Keratinocyte (primary cell): ENCODE data around the gene FBXO45.

Experiments used
- CTCF ChIP-seq, 3 experiments: IDR thresholded peaks in 1 of 3; conservative IDR thresholded peaks in 1 of 3; optimal IDR thresholded peaks in 1 of 3; 2 replicates in 2 of 3; 3 replicates in 1 of 3; pipeline versions ENCODE3 to v1.5.1; 2011; ENCODE audit warnings: low read length in 3 of 3, mild to moderate bottlenecking in 3 of 3, moderate library complexity in 2 of 3, control low read depth in 1 of 3, inconsistent platforms in 1 of 3; ENCODE audit not compliant: insufficient read depth in 2 of 3; ENCODE audit errors: extremely low read depth in 1 of 3
- EZH2 ChIP-seq: IDR thresholded peaks from one replicate; pipeline ENCODE4 v1.6.1; 2012; ENCODE audit warnings: inconsistent platforms, mild to moderate bottlenecking, low read length, moderate library complexity

GRCh38 chr3:196621611-196622010, 53.2 kb downstream of the FBXO45 start:
- TF ChIP-seq CTCF (optimal IDR thresholded peaks at IDR 0.05 in 1 of 3, IDR thresholded peaks at IDR 0.05 in 1 of 3, conservative IDR thresholded peaks at IDR 0.05 in 1 of 3; ENCODE audit: extremely low read depth in 1 of 3, insufficient read depth in 2 of 3, low read length in 3 of 3) = no peak
- no peak for TF ChIP-seq EZH2
